Fibroblast of gingiva (primary cell): ENCODE data around the gene POLG2.

Source experiments
- DNase-seq: peaks from one replicate; pipeline ENCODE4 v3.0.0-alpha.2; 2011; ENCODE audit warnings: low read depth

POLG2 gene

DNA sequence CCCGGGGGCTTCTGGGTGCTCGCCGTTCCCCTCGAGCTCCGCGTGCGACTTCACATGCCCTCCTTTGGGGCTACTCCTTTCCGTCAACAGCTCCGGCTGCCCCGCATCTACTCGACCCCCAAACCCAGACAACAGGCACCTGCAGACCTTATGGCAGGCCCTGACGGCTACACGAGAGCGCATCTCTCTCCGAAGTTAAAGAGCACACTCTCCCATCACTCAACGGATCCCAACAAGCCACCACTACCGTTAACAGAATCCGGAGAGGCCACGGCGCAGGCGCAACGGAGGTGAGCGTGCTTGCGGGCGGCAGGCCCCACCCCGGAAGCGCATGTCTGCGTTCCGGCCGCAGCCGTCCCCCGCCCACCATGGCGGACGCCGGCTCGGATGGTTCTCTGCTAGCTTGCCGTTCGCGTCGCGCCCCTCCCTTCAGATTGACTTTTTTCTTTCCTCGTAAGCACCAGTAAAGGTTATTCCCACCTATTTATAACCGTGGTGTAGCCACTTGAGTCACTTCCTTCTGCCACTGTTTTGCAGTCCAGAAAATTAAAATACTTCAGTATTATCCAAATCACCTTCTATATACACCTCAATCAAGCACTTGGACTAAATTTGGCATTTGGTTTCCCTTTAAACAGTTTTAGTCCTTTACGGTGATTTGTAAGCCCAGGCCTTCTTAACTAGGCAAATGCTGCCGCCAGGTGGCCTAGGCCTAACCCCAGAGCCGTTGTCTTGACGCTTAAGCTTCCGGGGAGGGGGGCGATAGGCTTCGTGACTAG lies at the start of gene POLG2:
POLG2 (minus strand) TSS at position 269 of the 779 bp plus-strand sequence; CDS start at position 183, 86 bp downstream.
- peak; percentile 92 for DNase-seq

DNA sequence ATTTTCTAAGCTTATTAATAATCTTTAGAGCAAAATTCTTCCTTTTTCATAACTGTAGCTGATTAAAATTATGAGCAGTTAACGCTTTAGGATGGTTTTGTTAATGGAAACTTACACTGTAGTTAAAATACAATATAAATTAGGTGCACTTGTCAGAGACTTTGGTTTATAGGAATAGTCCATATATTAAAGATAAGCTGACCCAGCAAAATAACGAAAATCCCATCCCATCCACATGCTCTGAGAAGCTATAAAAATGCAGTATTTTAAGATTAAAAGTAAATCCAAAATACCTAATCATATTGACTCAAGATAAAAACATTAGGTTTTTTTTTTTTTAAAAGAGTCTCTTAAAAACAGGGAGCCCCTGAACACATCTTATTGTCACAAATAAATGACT lies 47.9 kb upstream of the POLG2 start:
- no peak for DNase-seq

DNA sequence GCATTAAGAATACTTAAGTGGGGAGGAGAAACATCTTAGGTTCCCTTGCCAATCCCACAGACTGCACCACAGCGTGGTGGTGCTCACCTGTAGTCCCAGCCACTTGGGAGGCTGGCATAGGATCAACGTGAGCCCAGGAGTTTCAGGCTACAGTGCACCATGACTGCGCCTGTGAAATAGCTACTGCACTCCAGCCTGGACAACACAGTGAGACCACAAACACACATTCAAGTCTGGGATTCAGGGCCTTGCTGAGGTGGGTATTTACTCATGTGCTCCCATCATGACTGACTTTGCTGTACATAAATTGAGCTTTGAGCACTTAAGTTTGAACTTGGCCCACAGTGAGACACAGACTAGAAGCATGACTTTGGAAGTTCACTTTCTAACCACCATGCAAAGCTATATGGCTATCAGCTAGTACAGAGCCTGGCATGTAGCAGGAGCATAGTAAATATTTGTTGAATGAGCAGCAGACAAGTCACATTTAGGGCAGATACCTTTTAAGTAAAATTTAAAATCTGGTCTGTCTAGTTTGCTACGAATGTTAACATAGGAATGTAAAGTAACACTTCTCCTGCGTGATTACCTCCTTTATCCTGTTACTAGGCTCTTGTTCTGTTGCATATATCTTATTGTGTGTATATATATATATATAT lies 43.4 kb upstream of the POLG2 start:
- no peak for DNase-seq

DNA sequence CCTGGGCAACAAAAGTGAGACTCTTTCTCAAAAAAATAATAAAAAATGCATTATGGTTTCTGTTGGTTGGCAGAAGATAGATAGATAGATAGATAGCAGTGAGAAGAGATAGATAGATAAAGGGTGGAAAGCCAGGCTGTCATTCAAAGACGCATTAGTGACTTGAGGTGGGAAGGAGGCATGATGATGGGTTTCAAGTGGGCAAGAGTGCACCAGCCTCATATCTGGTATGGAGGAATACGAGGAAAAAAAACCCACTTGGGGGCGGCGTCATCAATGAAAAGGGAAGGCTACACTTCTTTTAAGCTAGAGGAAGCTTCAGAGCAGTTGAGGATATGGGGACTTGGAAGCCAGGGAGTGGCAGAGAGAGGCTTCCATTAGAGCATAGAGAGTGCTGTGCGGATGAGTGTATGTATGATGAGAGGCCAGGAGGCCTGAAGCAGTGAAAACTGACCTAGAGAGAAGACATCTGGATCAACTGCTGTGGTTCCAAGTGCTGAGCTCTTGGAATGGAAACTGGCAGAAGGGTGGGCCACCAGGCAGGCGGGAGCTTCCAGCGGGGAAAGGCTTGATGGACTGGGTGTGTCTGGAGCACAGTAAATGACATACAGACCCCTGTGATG lies 41.8 kb upstream of the POLG2 start:
- DNase-seq = no peak

GRCh38 chr17:64537488-64537887 lies 40.6 kb upstream of the POLG2 start:
- no peak for DNase-seq

- no peak for DNase-seq
Observed at GRCh38 chr17:64536913-64537312, 40.1 kb upstream of the POLG2 start.

- DNase-seq = no peak
Observed at GRCh38 chr17:64535357-64535756, 38.5 kb upstream of the POLG2 start.

GRCh38 chr17:64534187-64534586 lies 37.3 kb upstream of the POLG2 start:
- DNase-seq = peak; percentile 13

DNA sequence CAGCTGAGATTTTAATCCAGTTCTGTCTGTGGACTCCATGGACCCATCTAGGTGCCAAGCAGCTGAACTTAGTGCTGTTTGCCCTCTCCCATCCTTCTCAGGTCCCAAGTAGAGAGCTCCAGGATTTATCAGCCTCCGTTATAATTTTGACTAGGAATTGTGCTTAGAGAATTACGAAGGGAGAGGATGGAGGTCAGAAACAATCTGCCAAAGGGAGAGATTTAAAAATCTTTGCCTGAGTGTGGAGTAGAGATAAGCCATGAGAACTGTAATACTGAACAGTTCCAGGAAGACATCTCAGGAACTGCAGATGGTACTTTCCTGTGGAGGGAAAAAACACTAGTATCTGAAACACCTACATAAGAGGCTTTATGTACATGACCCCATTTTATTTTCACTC lies 36.9 kb upstream of the POLG2 start:
- no peak for DNase-seq

GRCh38 chr17:64532409-64532808 lies 35.6 kb upstream of the POLG2 start:
- DNase-seq = no peak

- peak; percentile 72 for DNase-seq
Observed at GRCh38 chr17:64531955-64532371, 35.1 kb upstream of the POLG2 start.

- DNase-seq = no peak
Observed at GRCh38 chr17:64529221-64529620, 32.4 kb upstream of the POLG2 start.

GRCh38 chr17:64527914-64528313 lies 31.1 kb upstream of the POLG2 start:
- DNase-seq = no peak

DNA sequence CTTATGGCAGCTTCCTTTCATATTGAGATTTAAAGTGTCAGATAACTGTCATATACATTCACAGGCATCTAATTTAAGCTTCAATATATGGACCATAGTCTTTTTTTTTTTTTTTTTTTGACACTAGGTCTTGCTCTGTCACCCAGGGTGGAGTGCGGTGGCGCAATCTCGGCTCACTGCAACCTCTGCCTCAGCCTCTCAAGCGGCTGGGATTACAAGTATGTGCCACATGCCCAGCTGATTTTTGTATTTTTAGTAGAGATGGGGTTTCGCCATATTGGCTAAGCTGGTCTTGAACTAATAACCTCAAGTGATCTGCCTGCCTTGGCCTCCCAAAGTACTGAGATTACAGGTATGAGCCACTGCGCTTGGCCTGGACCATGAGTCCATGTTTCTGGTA lies 23.5 kb upstream of the POLG2 start:
- DNase-seq = peak; percentile 31

GRCh38 chr17:64519601-64520000 lies 22.7 kb upstream of the POLG2 start:
- DNase-seq = no peak

- DNase-seq = no peak
Observed at GRCh38 chr17:64515829-64516228, 19.0 kb upstream of the POLG2 start.

DNA sequence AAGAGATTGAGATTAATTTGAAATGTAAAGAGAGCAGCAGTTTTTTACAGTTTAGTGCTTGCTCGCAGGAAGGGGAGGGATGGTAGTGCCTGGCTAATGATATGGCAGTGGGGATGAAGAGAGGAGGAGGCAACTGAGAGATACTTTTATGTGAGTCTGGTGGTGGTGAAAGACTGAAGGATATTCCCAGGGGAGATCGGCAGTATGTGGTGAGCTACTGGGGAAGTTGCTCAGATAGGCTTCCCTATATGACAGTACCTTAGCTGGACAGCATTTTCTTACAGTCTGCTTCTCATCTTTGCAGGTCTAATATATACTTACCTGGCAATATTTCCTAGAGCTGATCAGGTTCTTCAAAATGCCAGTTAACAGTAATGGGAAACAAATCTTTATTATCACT lies 18.6 kb upstream of the POLG2 start:
- no peak for DNase-seq

DNA sequence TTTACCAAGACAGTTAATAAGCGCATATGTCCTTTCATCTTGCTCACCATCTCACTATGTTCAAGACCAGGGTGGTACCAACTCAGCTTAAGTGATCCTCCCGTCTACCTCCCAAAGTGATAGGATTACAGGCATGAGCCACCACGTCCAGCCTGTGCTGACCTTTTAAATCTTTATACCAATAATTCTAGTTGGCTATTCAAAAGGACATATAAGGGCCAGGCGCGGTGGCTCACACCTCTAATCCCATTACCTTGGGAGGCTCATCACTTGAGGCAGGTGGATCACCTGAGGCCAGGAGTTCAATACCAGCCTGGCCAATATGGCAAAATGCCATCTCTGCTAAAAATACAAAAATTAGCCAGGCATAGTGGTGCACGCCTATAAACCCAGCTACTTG lies 12.3 kb upstream of the POLG2 start:
- no peak for DNase-seq

- no peak for DNase-seq
Observed at GRCh38 chr17:64508683-64509082, 11.8 kb upstream of the POLG2 start.

DNA sequence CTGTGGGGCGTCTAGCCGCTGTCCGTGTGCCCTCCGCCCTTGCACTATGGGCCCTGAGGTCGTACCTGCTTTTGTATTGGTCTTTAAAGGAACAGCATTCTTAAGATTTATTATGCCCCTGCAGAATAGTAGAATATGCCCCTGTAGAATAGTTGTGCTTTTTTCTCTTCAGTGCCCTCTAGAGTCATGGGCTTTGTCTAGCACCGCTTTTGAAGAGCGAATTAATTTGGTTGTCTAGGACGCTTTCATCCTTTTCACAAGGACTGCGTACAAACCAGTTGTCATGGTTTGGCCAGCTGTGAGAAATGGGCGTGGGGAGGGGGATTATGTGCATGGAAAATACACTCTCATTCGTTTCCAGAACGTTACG lies 10.5 kb upstream of the POLG2 start:
- peak; percentile 64 for DNase-seq

DNA sequence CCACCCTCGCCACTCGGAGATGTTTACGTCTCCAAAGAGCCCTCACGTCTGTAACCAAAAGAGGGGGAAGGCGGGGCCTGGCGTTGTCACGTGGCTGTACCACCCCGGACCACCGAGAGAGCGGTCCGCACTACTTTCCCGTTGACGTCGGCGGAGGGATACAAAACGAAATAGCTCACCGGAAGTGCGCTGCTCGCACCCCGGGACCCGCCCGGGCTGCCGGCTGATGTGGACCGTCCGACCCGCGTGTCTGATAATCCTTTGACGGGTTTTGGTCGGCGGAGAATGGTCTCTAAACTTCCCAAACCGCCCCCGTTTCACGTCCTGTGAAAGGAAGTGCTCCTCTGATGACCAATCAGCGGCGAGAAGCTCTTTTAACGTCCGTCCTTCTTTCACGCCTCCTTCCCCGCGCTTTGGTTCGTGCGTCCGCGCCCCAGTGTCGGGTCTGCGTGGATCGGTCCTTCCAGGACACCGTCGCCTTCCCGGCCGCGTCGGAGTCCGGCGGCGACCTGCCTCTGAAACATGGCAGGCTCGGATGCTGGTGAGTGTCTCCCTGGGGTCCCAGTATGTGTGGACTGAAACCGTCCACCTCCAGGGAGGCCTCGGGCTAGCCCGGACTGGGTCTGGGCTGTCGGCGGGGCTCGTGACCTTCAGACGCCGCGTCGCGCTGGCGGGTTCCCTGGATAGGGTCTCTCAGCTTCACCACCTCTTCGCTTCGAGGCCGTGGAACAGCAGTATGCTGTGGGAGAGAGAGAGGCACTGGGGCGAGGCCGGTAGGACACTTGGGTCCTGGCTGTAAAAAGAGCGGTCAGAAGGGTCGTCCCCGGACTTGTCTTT lies 9.9 kb upstream of the POLG2 start, which contains the start of gene CEP95:
CEP95 (plus strand) TSS at position 402 of the 837 bp plus-strand sequence; CDS start at position 523, 121 bp downstream.
- peak; percentile 100 for DNase-seq

DNA sequence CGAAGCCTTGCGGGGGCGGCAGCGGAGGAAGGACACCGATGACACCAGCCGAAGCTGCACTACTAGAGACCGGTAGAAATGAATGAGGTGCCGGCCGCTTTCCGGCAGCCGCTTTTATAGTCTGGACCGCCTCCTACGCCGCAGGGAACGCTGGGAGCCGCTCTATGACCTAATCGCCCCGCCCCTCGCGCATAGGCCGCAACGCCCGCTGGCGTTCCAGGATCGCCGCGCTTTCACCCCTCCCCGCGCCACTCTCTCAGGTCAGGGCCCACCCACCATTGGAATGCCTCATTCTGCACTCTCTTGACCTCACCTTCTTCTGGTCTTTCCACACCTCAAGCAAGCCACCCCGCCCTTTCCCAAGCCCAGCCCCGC lies 9.3 kb upstream of the POLG2 start, which contains the start of gene DDX5:
DDX5 (minus strand) TSS at position 89 of the 375 bp plus-strand sequence. CDS start 170 bp downstream, outside the sequence.
- DNase-seq = peak; percentile 97
